Activated naive CD4-positive, alpha-beta T cell treated with anti-CD3 and anti-CD28 coated beads, Interleukin-2, amount 10 ng/mL, durations not matched to agents 7 days and 5 days (primary cell): ENCODE results near the gene TNS1.

Source experiments
- CTCF ChIA-PET: fragments of 350-600 bp; sonication (Branson Sonifier 250); formaldehyde crosslinking; loops from one replicate; lab custom pipeline; 2021; ENCODE audit warnings: antibody characterized with exemption; lab: Charles Lee
- DNase-seq: peaks from one replicate; pipeline ENCODE4 v3.0.0-alpha.2; 2020
- H3K27ac Mint-ChIP-seq: one replicate; pipeline ENCODE4 v1.8.0; 2021; ENCODE audit warnings: mild to moderate bottlenecking, moderate library complexity, mixed read lengths
- H3K27me3 Mint-ChIP-seq: one replicate; pipeline ENCODE4 v1.8.0; 2021; ENCODE audit warnings: mild to moderate bottlenecking, mixed read lengths
- H3K36me3 Mint-ChIP-seq: one replicate; pipeline ENCODE4 v1.8.0; 2021; ENCODE audit warnings: mixed read lengths
- H3K4me1 Mint-ChIP-seq: one replicate; pipeline ENCODE4 v1.8.0; 2021; ENCODE audit warnings: mixed read lengths
- H3K4me3 Mint-ChIP-seq: one replicate; pipeline ENCODE4 v1.8.0; 2021; ENCODE audit warnings: mild to moderate bottlenecking, moderate library complexity, mixed read lengths
- H3K9me3 Mint-ChIP-seq: one replicate; pipeline ENCODE4 v1.8.0; 2021; ENCODE audit warnings: mixed read lengths

TNS1 gene

GRCh38 chr2:217901400-217901799 is 101.4 kb downstream of the TNS1 start:
- H3K9me3 Mint-ChIP-seq = no peaks in the 10 kb centered on the region
- H3K4me3 Mint-ChIP-seq = no peak overlapping the region
- CTCF ChIA-PET = interaction anchor here (0.6 to 4.5 kb wide), 3 partner anchors 33 to 391 kb away, joined by 3 to 15 read pairs (median 4); no protein-coding TSS in a partner anchor
- peaks cover 29% of the 10 kb centered on the region for H3K27me3 Mint-ChIP-seq
- no peaks in the 10 kb centered on the region for H3K36me3 Mint-ChIP-seq
- H3K4me1 Mint-ChIP-seq = peaks cover 25% of the 10 kb centered on the region
- DNase-seq = no peak
- H3K27ac Mint-ChIP-seq = no peak overlapping the region

- peaks cover 23% of the 10 kb centered on the region for H3K4me1 Mint-ChIP-seq
- H3K36me3 Mint-ChIP-seq = no peaks in the 10 kb centered on the region
- no peaks in the 10 kb centered on the region for H3K9me3 Mint-ChIP-seq
- CTCF ChIA-PET = interaction anchor here (0.6 to 4.5 kb wide), 4 partner anchors 33 to 390 kb away, joined by 3 to 15 read pairs (median 6); no protein-coding TSS in a partner anchor
- peaks cover 23% of the 10 kb centered on the region for H3K27me3 Mint-ChIP-seq
- H3K27ac Mint-ChIP-seq = no peak overlapping the region
- DNase-seq = no peak
- H3K4me3 Mint-ChIP-seq = no peak overlapping the region
These were observed 101.9 kb downstream of the TNS1 start for GRCh38 chr2:217900780-217901360.

GRCh38 chr2:217900010-217900779 is 102.6 kb downstream of the TNS1 start:
- no peak for DNase-seq
- peaks cover 18% of the 10 kb centered on the region for H3K4me1 Mint-ChIP-seq
- no peak overlapping the region for H3K27ac Mint-ChIP-seq
- no peaks in the 10 kb centered on the region for H3K9me3 Mint-ChIP-seq
- CTCF ChIA-PET = interaction anchor here (1.0 to 4.5 kb wide), 5 partner anchors 13 to 115 kb away, joined by 3 to 15 read pairs (median 7); no protein-coding TSS in a partner anchor
- H3K36me3 Mint-ChIP-seq = no peaks in the 10 kb centered on the region
- no peak overlapping the region for H3K4me3 Mint-ChIP-seq
- H3K27me3 Mint-ChIP-seq = peaks cover 17% of the 10 kb centered on the region

- Mint-ChIP-seq H3K4me3 (no peak overlapping the region), H3K27me3 (peaks cover 11% of the 10 kb centered on the region), H3K27ac (no peak overlapping the region), H3K36me3 (no peaks in the 10 kb centered on the region), H3K9me3 (no peaks in the 10 kb centered on the region), H3K4me1 (peaks cover 13% of the 10 kb centered on the region)
- no peak for DNase-seq
- CTCF ChIA-PET = interaction anchor here (1.0 to 4.5 kb wide), 6 partner anchors 12 to 114 kb away, joined by 3 to 15 read pairs (median 6); no protein-coding TSS in a partner anchor
These were observed 103.4 kb downstream of the TNS1 start for GRCh38 chr2:217899231-217900009.

GRCh38 chr2:217897816-217898806 is 104.7 kb downstream of the TNS1 start:
- H3K27ac Mint-ChIP-seq = no peak overlapping the region
- H3K27me3 Mint-ChIP-seq = no peaks in the 10 kb centered on the region
- DNase-seq = no peak
- peaks cover 7% of the 10 kb centered on the region for H3K4me1 Mint-ChIP-seq
- no peaks in the 10 kb centered on the region for H3K9me3 Mint-ChIP-seq
- no peak overlapping the region for H3K4me3 Mint-ChIP-seq
- H3K36me3 Mint-ChIP-seq = no peaks in the 10 kb centered on the region
- CTCF ChIA-PET = interaction anchor here (1.4 to 4.5 kb wide), 4 partner anchors 11 to 112 kb away, joined by 4 to 15 read pairs (median 8); no protein-coding TSS in a partner anchor

- CTCF ChIA-PET = interaction anchor here (1.4 to 4.5 kb wide), 4 partner anchors 10 to 112 kb away, joined by 3 to 15 read pairs (median 8); no protein-coding TSS in a partner anchor
- no peaks in the 10 kb centered on the region for H3K9me3 Mint-ChIP-seq
- H3K36me3 Mint-ChIP-seq = no peaks in the 10 kb centered on the region
- peaks cover 1% of the 10 kb centered on the region for H3K4me1 Mint-ChIP-seq
- H3K27ac Mint-ChIP-seq = no peak overlapping the region
- no peak overlapping the region for H3K4me3 Mint-ChIP-seq
- no peak for DNase-seq
- H3K27me3 Mint-ChIP-seq = no peaks in the 10 kb centered on the region
These were observed 105.6 kb downstream of the TNS1 start for GRCh38 chr2:217897091-217897715.

GRCh38 chr2:217895070-217895635 is 107.6 kb downstream of the TNS1 start:
- no peaks in the 10 kb centered on the region for H3K4me1 Mint-ChIP-seq

GRCh38 chr2:217893440-217893839 is 109.4 kb downstream of the TNS1 start:
- no peaks in the 10 kb centered on the region for H3K27me3 Mint-ChIP-seq
- CTCF ChIA-PET = interaction anchor here (1.2 to 10.6 kb wide), 2 partner anchors 104 to 107 kb away, joined by 4 to 260 read pairs; no protein-coding TSS in a partner anchor
- no peak for DNase-seq
- H3K27ac Mint-ChIP-seq = no peak overlapping the region
- no peaks in the 10 kb centered on the region for H3K4me1 Mint-ChIP-seq
- no peaks in the 10 kb centered on the region for H3K36me3 Mint-ChIP-seq
- no peaks in the 10 kb centered on the region for H3K9me3 Mint-ChIP-seq
- no peak overlapping the region for H3K4me3 Mint-ChIP-seq

More at GRCh38 chr2:217895070-217895635, 107.6 kb downstream of the TNS1 start:
- DNase-seq = no peak
- Mint-ChIP-seq H3K27me3 (no peaks in the 10 kb centered on the region), H3K36me3 (no peaks in the 10 kb centered on the region), H3K27ac (no peak overlapping the region), H3K9me3 (no peaks in the 10 kb centered on the region), H3K4me3 (no peak overlapping the region)
- CTCF ChIA-PET = no interaction called here

GRCh38 chr2:217892560-217892959 is 110.2 kb downstream of the TNS1 start:
- CTCF ChIA-PET = interaction anchor here (10.6 kb wide), 1 partner anchor 103 kb away, joined by 260 read pairs; no protein-coding TSS in a partner anchor
- H3K9me3 Mint-ChIP-seq = no peaks in the 10 kb centered on the region
- no peaks in the 10 kb centered on the region for H3K27me3 Mint-ChIP-seq
- H3K4me3 Mint-ChIP-seq = no peak overlapping the region
- H3K27ac Mint-ChIP-seq = no peak overlapping the region
- DNase-seq = no peak
- no peaks in the 10 kb centered on the region for H3K36me3 Mint-ChIP-seq
- H3K4me1 Mint-ChIP-seq = no peaks in the 10 kb centered on the region

- no peaks in the 10 kb centered on the region for H3K4me1 Mint-ChIP-seq
- no peaks in the 10 kb centered on the region for H3K36me3 Mint-ChIP-seq
- no peak for DNase-seq
- no peak overlapping the region for H3K27ac Mint-ChIP-seq
- peaks cover 9% of the 10 kb centered on the region for H3K27me3 Mint-ChIP-seq
- no peaks in the 10 kb centered on the region for H3K9me3 Mint-ChIP-seq
- CTCF ChIA-PET = interaction anchor here (0.5 to 10.6 kb wide), 3 partner anchors 10 to 101 kb away, joined by 3 to 260 read pairs (median 4); no protein-coding TSS in a partner anchor
- H3K4me3 Mint-ChIP-seq = no peak overlapping the region
These were observed 112.3 kb downstream of the TNS1 start for GRCh38 chr2:217890445-217890844.

GRCh38 chr2:217889656-217890055 is 113.1 kb downstream of the TNS1 start:
- Mint-ChIP-seq H3K4me3 (no peak overlapping the region), H3K27me3 (peaks cover 16% of the 10 kb centered on the region), H3K4me1 (no peaks in the 10 kb centered on the region), H3K36me3 (no peaks in the 10 kb centered on the region), H3K27ac (no peak overlapping the region), H3K9me3 (no peaks in the 10 kb centered on the region)
- CTCF ChIA-PET = interaction anchor here (1.0 to 10.6 kb wide), 4 partner anchors 12 to 111 kb away, joined by 3 to 260 read pairs (median 4); no protein-coding TSS in a partner anchor
- DNase-seq = no peak
